ENCODE measurements around the gene FBXW11. TPM values are rescaled to one million over a fixed set of nuclear protein-coding genes. Genes with fewer than 3 reads are reported as not detected.

The FBXW11 gene
- polyA plus RNA-seq, 1 donor (not counting 4 experiments of a cell fraction or from before 2014, with no cell fraction given) = 48.4 TPM

DNA sequence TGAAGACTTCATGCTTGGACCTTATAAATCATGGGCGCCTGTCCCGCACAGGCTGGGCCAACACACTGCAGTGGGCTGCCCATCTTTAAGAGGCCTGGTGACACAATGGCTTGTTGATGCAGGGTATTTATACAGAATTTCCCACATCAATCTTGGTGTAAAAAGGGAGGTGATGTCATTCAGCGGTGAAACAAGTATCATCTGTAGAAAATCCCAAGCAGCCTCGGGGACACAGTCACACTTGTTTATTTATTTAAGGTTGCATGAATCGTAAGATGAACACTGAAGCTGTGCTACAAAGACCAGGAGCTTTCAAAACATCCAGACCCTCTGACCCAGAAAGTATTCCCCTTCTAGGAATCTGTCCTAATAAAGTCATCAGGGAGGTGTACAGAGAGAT lies 180.3 kb downstream of the FBXW11 start:
- Histone ChIP-seq H3K27ac (ENCODE audit: control insufficient read depth, insufficient read depth, low read length) (no peak overlapping the region), H3K9me1 (ENCODE audit: control insufficient read depth, extremely low read depth, insufficient read depth, low read length) (no peaks in the 10 kb centered on the region), H3K4me1 (ENCODE audit: control insufficient read depth, extremely low read depth, insufficient read depth, low read length) (no peaks in the 10 kb centered on the region), H3K4me3 (ENCODE audit: control insufficient read depth in 2 of 3, extremely low read depth in 1 of 3, insufficient read depth in 2 of 3, low read depth in 1 of 3, low read length in 3 of 3) (no peak overlapping the region), H3K9ac (ENCODE audit: control insufficient read depth, extremely low read depth, insufficient read depth, low read length) (no peak overlapping the region), H3K36me3 (ENCODE audit: control insufficient read depth in 2 of 2, extremely low read depth in 1 of 2, insufficient read depth in 2 of 2, low read length in 2 of 2) (no peaks in the 10 kb centered on the region), H3K27me3 (ENCODE audit: control insufficient read depth, extremely low read depth, insufficient read depth, low read length) (no peaks in the 10 kb centered on the region), H2AFZ (ENCODE audit: control insufficient read depth, low read length) (no peak overlapping the region), H4K20me1 (ENCODE audit: control insufficient read depth, extremely low read depth, insufficient read depth, low read length) (no peaks in the 10 kb centered on the region), H3K79me2 (ENCODE audit: control insufficient read depth, insufficient read depth, low read length) (no peaks in the 10 kb centered on the region), H3K4me2 (ENCODE audit: control insufficient read depth, extremely low read depth, insufficient read depth, low read depth, low read length) (no peak overlapping the region), H3K9me3 (ENCODE audit: control insufficient read depth, low read depth, low read length) (peaks cover 3% of the 10 kb centered on the region)
- dilution Hi-C loops (cut with MboI; ENCODE audit: extremely low pct_ligation_motif_present, low sequenced_read_pairs) = no loop called here
- FAIRE-seq = no peak
- TF ChIP-seq EZH2 (IDR thresholded peaks at IDR 0.05; ENCODE audit: low read length) = no peak
- TF ChIP-seq CTCF (optimal IDR thresholded peaks at IDR 0.05 in 1 of 3, IDR thresholded peaks at IDR 0.05 in 1 of 3, conservative IDR thresholded peaks at IDR 0.05 in 1 of 3; ENCODE audit: extremely low read depth in 1 of 3, insufficient read depth in 2 of 3, low read length in 3 of 3) = no peak
- DNase-seq (ENCODE audit: low read depth, low spot score) = no peak

DNA sequence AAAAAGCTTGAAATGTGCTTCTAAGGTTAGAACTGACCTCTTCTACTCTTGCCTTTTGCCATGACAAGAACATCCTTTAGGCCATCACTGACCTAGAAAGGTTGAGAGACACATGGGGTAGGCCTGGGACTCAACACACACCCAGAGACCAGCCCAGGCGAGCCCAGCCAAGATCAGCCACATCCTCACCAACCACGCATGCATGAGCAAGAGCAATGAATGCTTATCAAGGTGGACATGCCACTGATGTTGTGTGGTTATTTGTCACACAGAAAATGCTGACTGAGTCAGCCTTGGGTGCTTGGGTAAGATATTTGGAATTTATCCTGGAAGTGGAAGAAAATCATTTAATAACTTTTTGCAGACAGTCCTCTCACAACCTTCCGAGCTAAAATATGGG lies 181.4 kb downstream of the FBXW11 start:
- H3K27ac ChIP-seq (ENCODE audit: control insufficient read depth, insufficient read depth, low read length) = no peak overlapping the region
- dilution Hi-C loops (cut with MboI; ENCODE audit: extremely low pct_ligation_motif_present, low sequenced_read_pairs) = no loop called here
- no peaks in the 10 kb centered on the region for H3K4me1 ChIP-seq (ENCODE audit: control insufficient read depth, extremely low read depth, insufficient read depth, low read length)
- H3K9me3 ChIP-seq (ENCODE audit: control insufficient read depth, low read depth, low read length) = peaks cover 3% of the 10 kb centered on the region
- no peak overlapping the region for H3K4me2 ChIP-seq (ENCODE audit: control insufficient read depth, extremely low read depth, insufficient read depth, low read depth, low read length)
- no peaks in the 10 kb centered on the region for H3K36me3 ChIP-seq (ENCODE audit: control insufficient read depth in 2 of 2, extremely low read depth in 1 of 2, insufficient read depth in 2 of 2, low read length in 2 of 2)
- no peaks in the 10 kb centered on the region for H3K79me2 ChIP-seq (ENCODE audit: control insufficient read depth, insufficient read depth, low read length)
- H3K9me1 ChIP-seq (ENCODE audit: control insufficient read depth, extremely low read depth, insufficient read depth, low read length) = no peaks in the 10 kb centered on the region
- TF ChIP-seq EZH2 (IDR thresholded peaks at IDR 0.05; ENCODE audit: low read length) = no peak
- TF ChIP-seq CTCF (optimal IDR thresholded peaks at IDR 0.05 in 1 of 3, IDR thresholded peaks at IDR 0.05 in 1 of 3, conservative IDR thresholded peaks at IDR 0.05 in 1 of 3; ENCODE audit: extremely low read depth in 1 of 3, insufficient read depth in 2 of 3, low read length in 3 of 3) = no peak
- DNase-seq (ENCODE audit: low read depth, low spot score) (peak; percentile 21), FAIRE-seq (peak; percentile 23)
- H3K9ac ChIP-seq (ENCODE audit: control insufficient read depth, extremely low read depth, insufficient read depth, low read length) = no peak overlapping the region
- H4K20me1 ChIP-seq (ENCODE audit: control insufficient read depth, extremely low read depth, insufficient read depth, low read length) = no peaks in the 10 kb centered on the region
- H3K27me3 ChIP-seq (ENCODE audit: control insufficient read depth, extremely low read depth, insufficient read depth, low read length) = no peaks in the 10 kb centered on the region
- H2AFZ ChIP-seq (ENCODE audit: control insufficient read depth, low read length) = no peak overlapping the region
- no peak overlapping the region for H3K4me3 ChIP-seq (ENCODE audit: control insufficient read depth in 2 of 3, extremely low read depth in 1 of 3, insufficient read depth in 2 of 3, low read depth in 1 of 3, low read length in 3 of 3)

All from keratinocyte (primary cell).